GM21786 (cell line): Measurements from ENCODE around the gene KCTD7.
A peak's percentile ranks its signal among the peaks of the same experiment; 100 is the strongest.
"Not testable (repeated sequence)": the region's sequence is repeated elsewhere in the genome, so short reads cannot be mapped to it uniquely, and the experiment has no call there.

Experiments
- ATAC-seq: cut with Tn5 transposase; IDR thresholded peaks from one replicate; pipeline ENCODE4 v1.9.1; 2021; ENCODE audit not compliant: unreplicated experiment

KCTD7 gene

DNA sequence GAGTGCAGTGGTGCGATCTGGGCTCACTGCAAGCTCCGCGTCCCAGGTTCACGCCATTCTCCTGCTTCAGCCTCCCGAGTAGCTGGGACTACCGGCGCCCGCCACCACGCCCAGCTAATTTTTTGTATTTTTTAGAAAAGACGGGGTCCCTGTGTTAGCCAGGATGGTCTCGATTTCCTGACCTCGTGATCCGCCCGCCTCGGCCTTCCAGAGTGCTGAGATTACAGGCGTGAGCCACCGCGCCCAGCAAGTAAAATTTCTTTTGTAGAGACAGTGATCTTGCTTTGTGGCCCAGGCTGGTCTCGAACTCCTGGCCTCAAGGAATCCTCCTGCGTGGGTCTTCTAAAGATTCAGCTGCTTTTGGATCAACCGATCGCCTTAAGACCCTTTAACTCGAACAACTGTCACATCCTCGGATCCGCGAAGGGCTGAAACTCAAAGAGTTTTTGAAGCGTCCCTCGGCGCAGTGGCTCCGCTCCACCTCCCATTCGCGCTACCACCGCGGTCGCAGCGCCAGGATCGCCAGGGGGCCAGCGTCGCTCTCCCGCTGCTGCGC is 25.1 kb downstream of the KCTD7 start:
- ATAC-seq = not testable (repeated sequence)

DNA sequence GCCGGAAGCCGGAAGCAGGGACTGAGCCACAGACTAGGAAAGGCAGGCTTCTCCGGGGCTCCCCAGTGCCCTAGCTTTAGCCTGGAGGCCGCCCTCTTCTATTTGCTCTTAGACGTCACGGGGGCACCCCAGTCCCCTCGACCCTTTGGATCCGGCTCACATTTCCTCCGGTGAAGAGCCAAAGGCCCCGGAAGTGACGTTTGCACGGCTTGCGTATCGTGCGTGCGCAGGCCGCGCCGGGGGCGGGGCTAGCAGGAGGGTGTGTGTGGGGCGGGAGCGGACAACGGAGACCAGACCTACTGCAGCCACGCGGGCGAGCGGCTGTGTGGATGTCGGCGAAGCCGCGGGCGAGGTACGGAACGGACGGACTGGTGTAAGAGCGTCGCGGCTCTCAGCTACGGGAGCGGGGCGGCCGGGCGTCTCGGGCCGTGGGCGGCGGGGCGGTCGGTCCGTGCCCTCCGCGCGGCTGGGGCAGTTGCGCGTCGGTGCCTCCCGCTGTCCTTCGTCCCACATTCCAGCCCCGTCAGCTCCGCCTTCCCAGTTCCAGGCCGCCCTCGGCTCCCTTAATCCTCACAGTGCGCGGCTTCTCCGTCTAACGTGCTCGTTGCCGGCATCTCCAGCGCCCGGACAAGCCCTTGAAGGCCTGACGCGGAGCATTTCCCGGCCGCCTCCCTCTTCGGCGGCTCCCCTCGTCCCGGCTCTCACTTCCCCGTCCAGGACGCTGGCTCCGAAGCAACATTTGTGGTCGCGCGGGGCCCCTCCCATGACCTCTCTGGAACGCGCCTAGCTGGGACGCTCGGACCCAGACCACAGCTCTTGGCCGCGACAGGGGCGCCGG is 25.8 kb downstream of the KCTD7 start:
- peak; percentile 94 for ATAC-seq

DNA sequence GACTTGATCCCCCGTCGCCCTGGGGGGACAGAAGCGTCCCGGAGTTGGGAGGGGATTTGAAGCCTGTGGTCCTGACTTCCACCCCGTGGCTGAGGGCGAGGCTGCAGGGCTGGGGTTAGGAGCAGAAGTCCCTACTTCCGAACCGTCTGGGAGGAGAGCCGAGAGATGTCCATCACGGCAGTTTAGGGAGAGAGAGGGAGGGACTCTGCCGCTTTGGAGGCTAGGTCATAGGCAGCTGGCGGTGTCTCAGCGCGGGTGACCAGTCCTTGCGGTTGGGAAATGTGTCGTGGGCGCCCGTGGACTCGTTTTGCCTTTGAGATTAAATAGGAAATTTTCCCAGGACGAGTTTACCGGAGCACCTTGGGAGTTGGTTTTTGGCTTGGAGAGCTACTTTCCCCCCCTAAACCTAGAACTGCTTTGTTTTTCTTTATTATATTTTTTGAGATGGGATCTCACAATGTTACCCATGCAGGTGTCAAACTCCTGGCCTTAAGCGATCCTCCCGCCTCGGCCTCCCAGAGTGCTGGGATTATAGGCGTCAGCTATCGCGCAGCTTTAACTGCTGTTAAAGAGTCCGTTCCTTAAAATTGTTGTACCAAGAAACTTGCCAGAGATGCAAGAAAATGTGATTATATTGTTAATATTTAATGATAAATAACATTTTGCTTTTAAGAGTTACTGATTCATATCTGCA is 26.6 kb downstream of the KCTD7 start:
- ATAC-seq = peak; percentile 8

DNA sequence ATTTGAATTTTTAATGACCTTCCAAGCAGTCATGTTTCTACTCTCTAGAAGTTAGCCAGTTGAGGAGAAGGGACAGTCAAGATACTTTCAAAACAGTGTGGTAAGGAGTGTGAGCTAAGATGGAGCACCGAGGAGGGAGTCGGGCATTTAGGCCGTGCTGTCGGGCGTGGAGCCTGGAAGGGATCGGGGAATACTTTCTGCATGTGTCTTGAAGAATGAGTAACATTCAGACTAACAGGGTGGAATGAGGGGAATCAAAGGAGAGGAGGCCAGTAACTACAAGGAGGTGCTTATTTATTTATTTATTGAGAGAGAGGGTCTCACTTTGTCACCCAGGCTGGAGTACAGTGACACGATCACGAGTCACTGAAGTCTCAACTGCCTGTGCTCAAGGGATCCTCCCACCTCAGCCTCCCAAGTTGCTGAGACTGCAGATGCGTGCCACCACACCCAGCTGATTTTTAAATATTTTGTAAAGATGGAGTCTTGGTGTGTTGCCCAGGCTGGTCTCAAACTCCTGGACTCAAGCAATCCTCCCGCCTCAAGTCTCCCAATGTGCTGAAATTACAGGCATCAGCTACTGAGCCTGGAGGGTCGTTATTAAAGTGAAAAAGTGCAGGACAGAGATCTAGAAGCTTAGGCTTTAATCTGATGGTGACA is 27.3 kb downstream of the KCTD7 start:
- ATAC-seq = not testable (repeated sequence)

DNA sequence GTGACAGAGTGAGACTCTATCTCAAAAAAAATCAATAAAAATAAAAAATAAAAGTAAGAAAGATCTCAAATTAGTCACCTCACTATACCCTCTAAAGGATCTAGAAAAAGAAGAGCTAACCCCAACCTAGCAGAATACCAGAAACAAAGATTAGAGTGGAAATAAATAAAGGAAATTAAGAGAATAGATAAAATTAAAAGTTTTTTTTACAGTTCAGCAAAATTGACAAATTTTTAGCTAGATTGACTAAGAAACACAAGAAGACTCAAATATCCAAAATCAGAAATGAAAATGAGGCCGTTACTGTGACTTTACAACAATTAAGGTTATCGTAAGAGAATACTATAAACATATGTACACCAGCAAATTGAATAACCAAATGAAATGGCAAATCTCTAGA is 29.1 kb downstream of the KCTD7 start:
- ATAC-seq = no peak

DNA sequence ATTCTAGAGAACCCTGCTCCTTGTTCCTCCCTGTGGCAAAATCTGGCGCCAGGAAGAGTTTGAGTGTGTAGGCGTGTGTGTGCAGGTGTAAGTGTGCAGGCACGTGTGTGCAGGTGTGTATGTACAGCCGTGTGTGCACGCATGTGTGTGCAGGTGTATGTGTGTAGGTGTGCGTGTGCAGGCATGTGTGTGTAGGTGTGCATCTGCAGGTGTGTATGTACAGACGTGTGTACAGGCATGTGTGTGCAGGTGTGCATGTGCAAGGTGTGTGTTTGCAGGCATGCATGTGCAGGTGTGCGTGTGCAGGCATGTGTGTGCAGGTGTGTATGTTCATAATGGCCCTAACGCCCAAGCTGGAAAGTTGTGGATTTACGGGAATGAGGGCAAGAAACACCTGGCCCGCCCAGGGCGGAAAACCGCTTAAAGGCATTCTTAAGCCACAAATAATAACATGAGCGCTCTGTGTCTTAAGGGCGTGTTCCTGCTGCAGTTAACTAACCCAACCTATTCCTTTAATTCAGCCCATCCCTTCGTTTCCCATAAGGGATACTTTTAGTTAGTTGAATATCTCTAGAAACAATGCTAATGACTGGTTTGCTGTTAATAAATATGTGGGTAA is 34.1 kb downstream of the KCTD7 start:
- no peak for ATAC-seq

DNA sequence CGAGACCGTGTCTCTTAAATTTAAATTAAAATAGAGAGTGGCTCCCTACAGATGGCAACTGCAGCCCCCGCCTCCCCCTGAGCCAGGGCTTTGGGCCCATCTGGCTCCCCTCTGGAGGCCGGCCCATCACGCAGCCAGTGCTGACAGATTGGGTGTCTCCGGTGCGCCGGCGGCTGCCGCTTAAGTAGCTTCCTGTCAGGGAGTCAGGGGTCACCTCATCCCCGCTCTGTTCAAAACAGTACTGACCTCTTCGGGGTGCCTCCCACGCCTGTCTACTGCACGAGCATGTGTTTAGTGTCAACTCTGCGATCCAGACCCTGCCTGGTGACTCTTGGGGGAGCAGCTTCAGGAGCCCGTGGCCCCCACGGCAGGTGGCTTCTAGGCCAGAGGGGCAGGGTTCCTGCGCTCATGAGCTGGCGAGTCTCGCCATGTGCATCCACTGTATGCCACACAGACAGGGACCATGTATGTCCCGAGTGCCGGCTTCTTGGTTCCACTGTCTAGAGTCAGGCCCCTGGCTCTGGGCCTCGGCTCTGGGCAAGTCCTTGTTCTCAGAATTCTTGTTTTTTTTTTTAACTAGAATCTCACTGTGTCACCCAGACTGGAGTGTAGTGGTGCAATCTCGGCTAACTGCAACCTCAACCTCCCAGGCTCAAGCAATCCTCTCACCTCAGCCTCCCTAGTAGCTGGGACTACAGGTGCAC is 36.1 kb downstream of the KCTD7 start:
- ATAC-seq = no peak

DNA sequence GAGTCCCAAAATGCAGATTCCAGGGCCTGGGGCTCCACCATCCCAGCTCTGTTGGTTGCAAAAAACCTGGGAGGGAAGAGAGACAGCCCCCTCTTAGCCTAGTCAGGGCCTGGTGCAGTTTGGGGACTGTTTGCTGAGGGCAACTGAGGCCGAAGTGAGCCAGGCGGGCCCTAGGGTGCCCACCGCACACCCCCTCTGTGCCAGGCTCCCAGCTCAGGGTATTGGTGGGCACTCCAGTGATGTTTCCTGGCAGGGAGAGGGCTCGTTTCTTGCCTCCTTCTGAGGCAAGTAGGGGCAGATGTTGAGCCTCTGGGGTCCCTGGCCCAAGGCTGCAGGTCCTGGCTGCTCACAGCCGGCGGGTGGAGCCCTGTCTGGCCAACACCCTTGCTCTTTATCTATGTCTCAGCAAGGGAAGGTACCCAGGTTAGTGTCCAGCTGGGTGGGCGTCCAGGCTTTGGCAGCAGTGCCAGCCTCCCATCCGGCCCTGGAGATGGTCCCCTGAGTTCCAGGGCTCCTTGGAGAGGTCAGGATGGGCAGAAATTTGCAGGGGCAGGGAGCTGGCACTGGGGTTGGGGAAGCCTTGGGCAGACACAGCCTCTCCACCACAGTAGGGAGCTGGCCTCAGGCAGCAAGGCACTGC is 37.8 kb downstream of the KCTD7 start:
- no peak for ATAC-seq

DNA sequence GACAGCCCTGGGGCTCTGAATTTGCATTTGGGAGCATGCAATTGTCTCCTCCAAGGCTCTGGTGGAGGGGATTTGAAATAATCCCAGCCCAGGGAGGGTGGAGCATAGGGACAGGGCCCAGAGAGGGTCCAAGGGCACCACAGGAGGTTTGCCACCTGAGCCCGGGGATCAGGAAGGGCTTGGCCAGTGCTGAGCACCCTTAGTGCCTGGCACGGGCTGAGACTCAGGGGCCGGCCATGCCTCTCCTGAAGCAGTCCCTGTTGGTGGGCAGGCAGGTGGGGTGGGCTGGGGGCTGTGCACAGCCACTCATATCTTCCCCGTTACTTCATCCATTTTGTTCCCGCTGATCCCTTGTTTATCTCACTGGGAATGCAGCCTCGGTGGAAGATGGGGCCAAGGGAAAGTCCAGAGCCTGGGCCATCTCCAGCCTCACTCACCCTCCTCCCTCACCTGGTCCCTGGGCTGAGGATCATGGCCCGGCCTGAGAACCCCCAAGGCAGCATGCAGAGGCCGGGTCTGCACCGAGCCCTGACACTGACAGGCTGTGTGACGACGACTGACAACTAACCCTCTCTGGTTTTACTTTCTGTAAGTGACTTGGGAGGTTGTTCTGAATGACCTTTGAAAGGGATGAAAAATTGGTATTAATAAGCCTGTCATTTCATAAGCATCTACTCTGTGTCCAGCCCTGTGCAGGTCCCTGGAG is 38.5 kb downstream of the KCTD7 start:
- no peak for ATAC-seq

DNA sequence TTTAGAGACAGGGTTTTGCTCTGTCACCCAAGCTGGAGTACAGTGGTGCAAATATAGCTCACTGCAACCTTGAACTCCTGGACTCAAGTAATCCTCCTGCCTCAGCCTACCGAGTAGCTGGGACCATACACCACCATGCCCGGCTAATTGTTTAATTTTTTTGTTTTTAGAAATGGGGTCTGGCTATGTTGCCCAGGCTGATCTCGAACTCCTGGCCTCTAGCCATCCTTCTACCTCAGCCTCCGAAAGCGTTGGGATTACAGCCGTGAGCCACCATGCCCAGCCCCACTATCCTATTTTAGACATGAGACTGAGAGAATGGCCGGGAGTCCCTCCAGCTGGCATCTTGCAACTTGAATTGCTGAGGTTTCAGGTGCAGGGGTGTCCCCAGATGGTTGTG is 39.4 kb downstream of the KCTD7 start:
- no peak for ATAC-seq

DNA sequence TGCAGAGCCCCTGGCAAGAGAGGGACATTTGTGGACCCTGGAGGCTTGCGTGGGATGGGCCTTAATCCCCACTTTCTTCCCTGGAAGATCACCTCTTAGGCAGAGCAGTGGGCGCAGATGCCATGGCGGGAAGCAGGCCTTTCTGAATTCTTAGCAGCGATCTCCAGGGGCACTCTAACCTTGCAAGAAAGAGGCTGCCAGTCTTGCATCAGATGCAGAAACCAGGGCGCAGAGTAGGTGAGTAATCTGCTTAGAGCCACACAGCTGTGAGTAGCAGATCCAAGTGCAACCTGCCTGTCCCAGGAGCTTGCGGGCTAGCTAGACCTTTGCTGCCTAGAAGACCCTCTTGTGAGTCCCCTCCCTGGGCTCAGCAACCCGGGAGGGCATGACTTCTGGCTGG is 40.0 kb downstream of the KCTD7 start:
- no peak for ATAC-seq

DNA sequence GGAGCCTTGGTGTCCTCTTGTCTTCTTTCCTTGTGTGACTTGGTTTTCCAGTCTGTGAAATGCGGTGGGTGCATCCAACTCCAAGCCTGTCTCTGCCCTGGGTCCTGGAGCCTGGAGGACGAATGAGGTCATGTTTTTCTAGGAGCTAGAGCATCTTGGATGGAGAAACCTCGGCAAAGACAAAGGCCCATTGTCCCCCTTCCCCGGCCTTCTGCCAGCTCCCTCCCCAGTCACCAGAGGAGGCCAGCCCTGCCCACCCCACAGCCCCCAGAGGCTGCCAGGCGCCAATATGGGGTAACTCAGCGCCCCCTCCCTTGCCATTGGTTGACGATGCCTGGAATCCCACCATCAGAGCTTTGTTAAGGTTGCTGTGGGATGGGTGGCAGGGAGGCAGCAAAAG is 40.4 kb downstream of the KCTD7 start:
- no peak for ATAC-seq

DNA sequence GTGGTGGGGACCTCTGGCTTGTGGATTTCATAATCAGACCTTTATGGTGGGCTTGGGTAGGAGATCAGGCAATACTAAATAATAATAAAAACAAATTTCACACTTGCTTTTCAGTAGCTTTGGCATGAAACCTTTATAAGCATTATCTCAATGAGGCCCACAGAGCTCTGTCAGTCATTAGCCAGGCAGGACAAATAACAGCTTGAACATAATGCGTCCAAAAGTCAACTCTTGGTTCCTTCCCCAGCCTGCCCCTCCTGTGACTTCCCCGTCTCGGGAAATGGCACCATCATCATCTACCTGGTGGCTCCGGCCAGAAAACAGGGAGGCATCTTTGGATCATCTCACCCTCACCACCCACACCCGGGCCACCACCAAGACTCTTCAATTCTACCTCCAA is 40.8 kb downstream of the KCTD7 start:
- ATAC-seq = no peak

DNA sequence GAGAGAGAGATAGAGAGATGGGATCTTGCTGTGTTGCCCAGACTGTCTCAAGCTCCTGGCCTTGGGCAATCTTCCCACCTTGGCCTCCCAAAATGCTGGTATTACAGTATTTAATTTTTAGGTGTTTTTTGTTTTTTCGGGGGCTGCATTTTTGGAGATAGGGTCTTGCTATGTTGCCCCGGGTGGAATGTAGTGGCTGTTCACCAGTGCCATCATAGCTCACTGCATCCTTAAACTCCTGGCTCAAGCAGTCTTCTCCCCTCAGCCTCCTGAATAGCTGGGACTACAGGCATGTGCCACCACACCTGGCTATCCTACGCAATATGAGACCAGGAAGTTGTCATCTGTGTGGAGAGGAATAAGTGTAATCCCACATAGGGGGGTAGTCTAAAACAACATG is 42.4 kb downstream of the KCTD7 start:
- no peak for ATAC-seq

DNA sequence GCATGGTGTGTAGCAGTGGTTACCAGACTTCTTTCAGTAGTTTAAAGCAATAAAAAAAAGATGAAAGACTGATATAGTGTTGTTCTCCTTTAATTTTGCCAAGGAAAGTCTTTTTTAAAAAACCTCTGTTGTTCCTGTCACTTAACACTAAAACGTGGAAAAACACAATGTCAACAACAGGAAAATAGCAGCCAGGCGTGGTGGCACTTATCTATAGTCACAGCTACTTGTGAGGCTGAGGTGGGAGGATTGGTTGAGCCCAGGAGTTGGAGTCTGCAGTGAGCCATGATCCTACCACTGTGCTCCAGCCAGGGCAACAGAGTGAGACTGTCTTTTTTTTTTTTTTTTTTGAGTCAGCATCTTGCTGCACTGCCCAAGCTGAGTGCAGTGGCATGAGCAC is 42.8 kb downstream of the KCTD7 start:
- ATAC-seq = not testable (repeated sequence)

DNA sequence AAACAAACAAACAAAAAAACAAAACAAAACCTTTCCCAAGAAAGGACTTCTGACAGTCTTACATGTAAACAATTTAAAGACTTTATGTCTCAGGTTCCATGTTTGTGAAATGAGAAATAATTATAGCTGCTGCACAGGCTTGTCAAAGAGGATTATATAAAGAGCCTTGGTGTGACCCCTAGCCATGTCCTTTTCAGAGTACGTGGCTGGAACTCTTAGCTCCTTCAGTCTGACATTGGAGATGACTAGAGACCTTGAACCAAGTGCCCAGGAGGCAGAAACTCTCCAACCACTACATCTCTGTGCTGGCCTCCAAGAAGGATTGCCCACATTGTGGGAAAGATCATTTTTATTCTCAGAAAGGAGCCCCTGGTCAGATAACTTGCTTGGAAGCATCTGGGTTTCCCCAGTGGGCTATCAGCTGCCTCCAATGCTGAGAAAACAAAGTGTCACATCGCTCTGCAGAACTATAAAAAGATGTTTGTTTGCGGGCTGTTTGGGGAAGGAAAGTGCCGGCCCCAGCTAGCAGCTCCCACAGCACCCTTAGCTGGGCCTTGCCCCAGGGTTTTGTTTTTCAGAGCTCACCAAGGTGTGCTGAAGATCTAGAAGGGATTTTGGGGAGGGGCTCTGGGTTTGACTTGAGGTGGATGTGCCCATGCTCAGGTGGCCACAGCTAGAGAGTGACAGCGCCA is 43.9 kb downstream of the KCTD7 start:
- not testable (repeated sequence) for ATAC-seq

DNA sequence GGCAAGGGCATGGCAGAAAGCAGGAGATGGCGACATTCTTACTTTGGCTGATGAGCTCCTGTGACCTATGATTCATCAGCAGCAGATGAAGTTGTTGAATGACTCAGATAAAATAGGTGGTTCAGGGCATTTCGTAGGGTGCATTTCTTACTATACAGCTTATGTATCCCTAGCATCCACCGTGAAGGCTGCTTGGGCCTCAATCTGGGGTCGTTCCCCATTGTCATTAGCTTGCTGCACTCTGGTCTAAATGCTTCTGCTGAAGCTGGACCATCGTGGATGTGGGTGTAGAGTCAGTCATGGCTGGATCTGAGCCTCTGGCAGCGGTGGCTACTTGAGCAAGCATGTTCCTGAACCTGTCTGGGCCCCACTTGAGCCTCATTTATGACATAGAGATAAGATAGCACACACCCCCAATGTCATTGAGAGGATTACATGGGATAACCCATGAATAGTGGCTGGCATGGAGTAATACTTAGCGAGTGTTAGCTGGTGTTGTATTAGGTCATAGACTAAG is 44.5 kb downstream of the KCTD7 start:
- not testable (repeated sequence) for ATAC-seq

DNA sequence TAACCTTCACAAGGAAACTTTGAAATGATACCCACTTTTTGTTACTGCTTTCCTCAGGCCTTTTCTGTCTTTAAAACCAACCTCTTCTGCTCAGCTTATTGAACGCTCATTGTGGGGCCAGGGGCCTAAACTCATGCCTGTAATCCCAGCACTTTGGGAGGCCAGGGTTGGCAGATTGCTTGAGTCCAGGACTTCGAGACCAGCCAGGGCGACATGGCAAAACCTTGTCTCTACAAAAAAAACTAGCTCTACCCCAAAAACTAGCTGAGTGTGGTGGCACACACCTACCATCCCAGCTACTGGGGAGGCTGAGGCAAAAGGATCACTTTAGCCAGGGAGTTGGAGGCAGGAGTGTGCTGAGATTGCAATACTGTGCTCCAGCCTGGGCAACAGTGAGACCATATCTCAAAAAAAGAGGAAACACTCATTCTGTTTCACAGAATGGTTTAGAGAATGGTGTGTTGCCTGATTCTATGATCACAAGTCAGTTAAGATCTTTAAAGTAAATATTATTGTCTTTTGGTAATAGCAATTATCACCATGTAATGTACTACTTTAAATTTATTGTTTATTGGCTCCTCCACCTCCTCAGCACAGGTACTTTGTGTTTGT is 51.1 kb downstream of the KCTD7 start:
- ATAC-seq = no peak
